IMR-90 (cell line): Measurements from ENCODE around the gene CLSTN1. TPM values are rescaled to one million over a fixed set of nuclear protein-coding genes. Genes with fewer than 3 reads are reported as not detected.

Source experiments
- ATAC-seq: fragments of 200-7000 bp; cut with Tn5 transposase; 2 replicates; pipeline ENCODE4 v1.9.1; 2020; ENCODE audit warnings: low read depth, mild to moderate bottlenecking, moderate library complexity
- BruUV-seq: library from RNA; stranded (reverse); fragments of 400-500 nt; replicated peaks from 2 replicates; lab custom pipeline; 2021; lab: Mats Ljungman, UMichigan
- CTCF ChIA-PET: fragments of 300-600 bp; formaldehyde crosslinking; extraction: SDS; loops from one replicate; lab custom pipeline; 2021; ENCODE audit warnings: antibody characterized with exemption; lab: Yijun Ruan, JAX
- POLR2A ChIA-PET: fragments of 300-600 bp; sonication (Branson Sonifier 250); formaldehyde crosslinking; loops from one replicate; lab custom pipeline; 2022; ENCODE audit warnings: antibody characterized with exemption; ENCODE audit not compliant: unreplicated experiment; lab: Charles Lee
- DNase-seq: peaks from one replicate; pipeline ENCODE4 v3.0.0; 2013
- H2AFZ ChIP-seq: replicated peaks from 2 replicates; pipeline ENCODE3; 2013; ENCODE audit warnings: low read length, mild to moderate bottlenecking; ENCODE audit not compliant: poor library complexity
- H2AK5ac ChIP-seq: 2 replicates; pipeline ENCODE4 v1.6.1; 2013; ENCODE audit warnings: low read depth, low read length, inconsistent platforms
- H2AK9ac ChIP-seq: replicated peaks from 2 replicates; pipeline ENCODE3; 2013; ENCODE audit warnings: mild to moderate bottlenecking, low read depth, low read length, moderate library complexity; ENCODE audit not compliant: poor library complexity
- H2BK120ac ChIP-seq: 2 replicates; pipeline ENCODE4 v1.6.1; 2013; ENCODE audit warnings: low read depth, low read length, inconsistent platforms
- H2BK15ac ChIP-seq: 3 replicates; pipeline ENCODE4 v1.6.1; 2013; ENCODE audit warnings: low read depth, low read length, inconsistent platforms
- H2BK20ac ChIP-seq: 2 replicates; pipeline ENCODE4 v1.6.1; 2013; ENCODE audit warnings: low read depth, mild to moderate bottlenecking, inconsistent platforms, low read length, moderate library complexity
- H2BK5ac ChIP-seq: 2 replicates; pipeline ENCODE4 v1.6.1; 2013; ENCODE audit warnings: mild to moderate bottlenecking, low read depth, low read length, inconsistent platforms; ENCODE audit not compliant: poor library complexity, severe bottlenecking
- H3K14ac ChIP-seq: replicated peaks from 2 replicates; pipeline ENCODE4 v1.6.1; 2013; ENCODE audit warnings: low read depth, low read length, inconsistent platforms
- H3K18ac ChIP-seq: 2 replicates; pipeline ENCODE4 v1.6.1; 2013; ENCODE audit warnings: low read depth, low read length, control low read depth
- H3K23ac ChIP-seq: 2 replicates; pipeline ENCODE4 v1.6.1; 2013; ENCODE audit warnings: low read depth, low read length, inconsistent platforms
- H3K27ac ChIP-seq: 2 replicates; pipeline ENCODE4 v1.5.1; 2013; ENCODE audit warnings: mild to moderate bottlenecking, control low read depth, low read length; ENCODE audit not compliant: insufficient read depth
- H3K27me3 ChIP-seq: 2 replicates; pipeline ENCODE4 v1.6.1; 2013; ENCODE audit warnings: low read length; ENCODE audit not compliant: control insufficient read depth, insufficient read depth
- H3K36me3 ChIP-seq: 2 replicates; pipeline ENCODE4 v1.6.1; 2013; ENCODE audit warnings: low read length, mixed read lengths; ENCODE audit not compliant: control insufficient read depth, insufficient read depth
- H3K4ac ChIP-seq: 2 replicates; pipeline ENCODE4 v1.6.1; 2013; ENCODE audit warnings: low read depth, low read length, inconsistent platforms
- H3K4me1 ChIP-seq: 2 replicates; pipeline ENCODE4 v1.6.1; 2013; ENCODE audit warnings: low read length, mixed read lengths; ENCODE audit not compliant: control insufficient read depth, insufficient read depth
- H3K4me2 ChIP-seq: 2 replicates; pipeline ENCODE4 v1.6.1; 2013; ENCODE audit warnings: low read depth, mild to moderate bottlenecking, control low read depth, low read length, moderate library complexity
- H3K4me3 ChIP-seq: 2 replicates; pipeline ENCODE4 v1.5.1; 2013; ENCODE audit warnings: low read depth, mild to moderate bottlenecking, control low read depth, low read length, moderate library complexity; ENCODE audit not compliant: insufficient read depth
- H3K56ac ChIP-seq: 2 replicates; pipeline ENCODE4 v1.6.1; 2013; ENCODE audit warnings: low read length, inconsistent platforms; ENCODE audit not compliant: insufficient read depth; ENCODE audit errors: extremely low read depth
- H3K79me1 ChIP-seq, 2 experiments: 2 replicates each; pipeline ENCODE4 v1.6.1; 2013; ENCODE audit warnings: low read length in 2 of 2, inconsistent platforms in 1 of 2, low read depth in 1 of 2
- H3K9ac ChIP-seq: 2 replicates; pipeline ENCODE4 v1.6.1; 2013; ENCODE audit warnings: low read depth, low read length, control low read depth
- H3K9me1 ChIP-seq: 2 replicates; pipeline ENCODE4 v1.6.1; 2013; ENCODE audit warnings: low read length, inconsistent platforms; ENCODE audit not compliant: insufficient read depth
- H3K9me3 ChIP-seq: 2 replicates; pipeline ENCODE4 v1.6.1; 2013; ENCODE audit warnings: low read length; ENCODE audit not compliant: control insufficient read depth, insufficient read depth
- H4K20me1 ChIP-seq: 2 replicates; pipeline ENCODE4 v1.6.1; 2013; ENCODE audit warnings: low read length, inconsistent platforms; ENCODE audit not compliant: insufficient read depth
- H4K5ac ChIP-seq: 2 replicates; pipeline ENCODE4 v1.6.1; 2013; ENCODE audit warnings: mild to moderate bottlenecking, low read depth, low read length, control low read depth
- H4K8ac ChIP-seq, 2 experiments: 2 replicates each; pipeline ENCODE4 v1.6.1; 2013; ENCODE audit warnings: low read depth in 2 of 2, low read length in 2 of 2, control low read depth in 1 of 2, inconsistent platforms in 1 of 2
- H4K91ac ChIP-seq: 2 replicates; pipeline ENCODE4 v1.6.1; 2013; ENCODE audit warnings: low read depth, low read length, inconsistent platforms; ENCODE audit not compliant: insufficient read depth
- BHLHE40 ChIP-seq: fragments of 150-350 bp; IDR thresholded peaks from 2 replicates; pipeline ENCODE4 v1.6.1; 2016; ENCODE audit warnings: mild to moderate bottlenecking, low read depth, low read length
- CEBPB ChIP-seq: IDR thresholded peaks from 2 replicates; pipeline ENCODE4 v1.6.1; 2012; ENCODE audit warnings: low read depth, low read length, improper control_type of control experiment
- CHD1 ChIP-seq: IDR thresholded peaks from 2 replicates; pipeline ENCODE4 v1.6.1; 2012; ENCODE audit warnings: low read depth, low read length, improper control_type of control experiment
- CTCF ChIP-seq: conservative IDR thresholded peaks from 2 replicates; pipeline ENCODE4 v1.5.1; 2012; ENCODE audit warnings: mild to moderate bottlenecking, low read depth, low read length, improper control_type of control experiment
- ELK1 ChIP-seq: fragments of 150-350 bp; IDR thresholded peaks from 2 replicates; pipeline ENCODE4 v1.6.1; 2016; ENCODE audit warnings: low read depth, mild to moderate bottlenecking, low read length, moderate library complexity, borderline replicate concordance
- FOS ChIP-seq: fragments of 150-350 bp; IDR thresholded peaks from 2 replicates; pipeline ENCODE4 v1.6.1; 2016; ENCODE audit warnings: low read depth, low read length
- MAFK ChIP-seq: IDR thresholded peaks from 2 replicates; pipeline ENCODE4 v1.6.1; 2012; ENCODE audit warnings: low read depth, low read length, improper control_type of control experiment
- MXI1 ChIP-seq: IDR thresholded peaks from 2 replicates; pipeline ENCODE4 v1.6.1; 2012; ENCODE audit warnings: low read depth, mild to moderate bottlenecking, low read length, moderate library complexity, borderline replicate concordance
- NFE2L2 ChIP-seq: fragments of 150-350 bp; IDR thresholded peaks from 2 replicates; pipeline ENCODE4 v1.6.1; 2016; ENCODE audit warnings: low read depth, mild to moderate bottlenecking, low read length
- POLR2A ChIP-seq: IDR thresholded peaks from 2 replicates; pipeline ENCODE4 v1.6.1; 2012; ENCODE audit warnings: mild to moderate bottlenecking, low read depth, low read length
- RCOR1 ChIP-seq: IDR thresholded peaks from 2 replicates; pipeline ENCODE4 v1.6.1; 2012; ENCODE audit warnings: mild to moderate bottlenecking, low read length, improper control_type of control experiment; ENCODE audit not compliant: insufficient replicate concordance
- RFX5 ChIP-seq: IDR thresholded peaks from 2 replicates; pipeline ENCODE4 v1.8.0; 2012; ENCODE audit warnings: low read depth, mild to moderate bottlenecking, low read length, moderate library complexity
- SMC3 ChIP-seq: fragments of 150-350 bp; IDR thresholded peaks from 2 replicates; pipeline ENCODE4 v1.6.1; 2016; ENCODE audit warnings: low read depth, mild to moderate bottlenecking, antibody characterized with exemption, low read length, moderate library complexity
- USF2 ChIP-seq: fragments of 150-350 bp; IDR thresholded peaks from 2 replicates; pipeline ENCODE4 v1.6.1; 2017; ENCODE audit warnings: mild to moderate bottlenecking, antibody characterized with exemption, low read length, low read depth
- WGBS, 2 experiments: methylation state at CpG; one replicate each; pipeline versions ENCODE4 v1.1.5 to v1.1.7; 2013; ENCODE audit warnings: missing lambda C conversion rate in 2 of 2; ENCODE audit not compliant: insufficient read length in 1 of 2; ENCODE audit errors: extremely low coverage in 2 of 2; 5-methylcytosine and 5-hydroxymethylcytosine counted together
- dilution Hi-C: fragments of 300-500 bp; cut with HindIII; formaldehyde crosslinking; loops from one replicate; pipeline ENCODE4 v1.14.3; 2018; ENCODE audit warnings: low sequenced_read_pairs; ENCODE audit not compliant: unreplicated experiment
- in situ Hi-C: fragments of 300-500 bp; cut with MboI; formaldehyde crosslinking; loops from 3 replicates; pipeline ENCODE4 v1.14.3; 2019; ENCODE audit warnings: low sequenced_read_pairs, inconsistent platforms, mixed read lengths
- intact Hi-C: fragments of 100-400 bp; cut with micrococcal nuclease; formaldehyde crosslinking; loops from 2 replicates; pipeline ENCODE4 v1.10.0; 2022
- polyA plus RNA-seq, 3 experiments: library from polyadenylated mRNA; depleted of rRNA; stranded (reverse); fragments of >200 nt; gene quantifications; 2 replicates each; pipeline ENCODE4 v1.2.3, GENCODE V29; 2012; ENCODE audit warnings: low replicate concordance in 1 of 3
- total RNA-seq: library from RNA; depleted of rRNA; stranded (reverse); fragments of >200 nt; gene quantifications from 2 replicates; pipeline ENCODE4 v1.2.3, GENCODE V29; 2012

CLSTN1 gene
- total and polyA plus RNA-seq, 2 of the 4 experiments (the other 2 are of a cell fraction), result 30.1 to 72.2 TPM

GRCh38 chr1:9737671-9738070, 86.1 kb downstream of the CLSTN1 start:
- Histone ChIP-seq H2BK5ac (no peak overlapping the region), H2AK5ac (no peak overlapping the region), H2AK9ac (peak overlapping the region; percentile 20), H3K4me3 (no peak overlapping the region), H3K9ac (no peak overlapping the region), H4K20me1 (peaks cover 4% of the 10 kb centered on the region; the same call in 1 of the 2 replicates), H3K27me3 (no peaks in the 10 kb centered on the region), H3K23ac (no peak overlapping the region), H3K56ac (no peak overlapping the region), H2BK120ac (no peak overlapping the region), H3K4me1 (no peaks in the 10 kb centered on the region), H3K9me3 (no peaks in the 10 kb centered on the region), H3K4me2 (no peak overlapping the region), H2BK15ac (no peak overlapping the region), H2AFZ (no peak overlapping the region), H4K91ac (no peak overlapping the region), H3K36me3 (peaks cover 72% of the 10 kb centered on the region), H4K5ac (no peak overlapping the region), H3K79me1 (0 out of 4 replicates have a peak, but pooled peaks cover 0 to 6% of the 10 kb centered on the region in 2 experiments), H3K27ac (no peak overlapping the region), H3K4ac (no peak overlapping the region), H3K18ac (no peak overlapping the region), H3K14ac (no peak overlapping the region), H4K8ac (no peak overlapping the region), H3K9me1 (no peaks in the 10 kb centered on the region; the same call in 1 of the 2 replicates), H2BK20ac (no peak overlapping the region)
- ChIA-PET CTCF (no interaction called here), POLR2A (no interaction called here)
- in situ Hi-C loops (no loop called here), dilution Hi-C loops (no loop called here), intact Hi-C loops (no loop called here)
- DNase-seq (no peak), ATAC-seq (no peak)
- TF ChIP-seq RFX5 (no peak), NFE2L2 (no peak), RCOR1 (no peak), POLR2A (no peak), CEBPB (no peak), MAFK (no peak), FOS (no peak), ELK1 (no peak), MXI1 (no peak), CTCF (no peak), SMC3 (no peak), CHD1 (no peak), BHLHE40 (no peak), USF2 (no peak)
- BruUV-seq, result no TSS peak
- WGBS, 2 experiments, result 80% methylated on average over 2 of the region's 10 CpGs; no CpG with 5 or more reads in 1 of the 2 experiments
